H1 (cell line): ENCODE data around the gene ZBTB48. TPM values are rescaled to one million over a fixed set of nuclear protein-coding genes. Genes with fewer than 3 reads are reported as not detected.
A peak's percentile ranks its signal among the peaks of the same experiment; 100 is the strongest.

ENCODE experiments used
- ASH2L ChIP-seq: fragments of 200-600, 300-600 bp; sonication (generic); IDR thresholded peaks from one replicate; pipeline ENCODE4 v1.7.1; 2017; ENCODE audit warnings: low read length
- CEBPB ChIP-seq: IDR thresholded peaks from 2 replicates; pipeline ENCODE4 v1.6.1; 2012; ENCODE audit warnings: low read depth, low read length
- CREB1 ChIP-seq: IDR thresholded peaks from 2 replicates; pipeline ENCODE4 v1.6.1; 2012; ENCODE audit warnings: inconsistent platforms
- CTCF ChIP-seq, 3 experiments: IDR thresholded peaks; 1 replicate in 2 of 3; 2 replicates in 1 of 3; pipeline versions ENCODE4 v1.5.1 to v1.6.1; 2011; ENCODE audit warnings: low read length in 3 of 3, mild to moderate bottlenecking in 3 of 3, inconsistent platforms in 2 of 3, low read depth in 1 of 3, moderate library complexity in 1 of 3; ENCODE audit not compliant: insufficient read depth in 1 of 3; ENCODE audit errors: control extremely low read depth in 1 of 3
- NANOG ChIP-seq: IDR thresholded peaks from 2 replicates; pipeline ENCODE4 v1.6.1; 2011; ENCODE audit warnings: low read length, low read depth, mild to moderate bottlenecking, inconsistent platforms; ENCODE audit not compliant: insufficient read depth, poor library complexity, severe bottlenecking
- POLR2A ChIP-seq, 2 experiments: IDR thresholded peaks; 1 replicate in 1 of 2; 2 replicates in 1 of 2; pipeline ENCODE4 v1.6.1; 2011; ENCODE audit warnings: low read depth in 2 of 2, low read length in 2 of 2, mild to moderate bottlenecking in 2 of 2; ENCODE audit errors: control extremely low read depth in 1 of 2
- POLR2AphosphoS5 ChIP-seq: IDR thresholded peaks from 2 replicates; pipeline ENCODE4 v1.6.1; 2011; ENCODE audit warnings: low read depth, low read length
- RBBP5 ChIP-seq: IDR thresholded peaks from 2 replicates; pipeline ENCODE4 v1.7.1; 2012; ENCODE audit warnings: low read depth, mild to moderate bottlenecking, inconsistent platforms, low read length, moderate library complexity, borderline replicate concordance
- SP1 ChIP-seq: IDR thresholded peaks from 2 replicates; pipeline ENCODE4 v1.6.1; 2011; ENCODE audit warnings: low read depth, low read length
- TBP ChIP-seq: IDR thresholded peaks from 2 replicates; pipeline ENCODE4 v1.6.1; 2011; ENCODE audit warnings: low read depth, low read length, improper control_type of control experiment
- TCF12 ChIP-seq: IDR thresholded peaks from 2 replicates; pipeline ENCODE4 v1.6.1; 2011; ENCODE audit warnings: low read depth, mild to moderate bottlenecking, low read length
- polyA plus RNA-seq, 7 experiments: library from polyadenylated mRNA; depleted of rRNA in 3 of 7; stranded (reverse) in 5 of 7; unstranded in 2 of 7; fragments of >200 nt in 5 of 7; fragments of 200-250 nt in 2 of 7; gene quantifications; 1 replicate in 5 of 7; 2 replicates in 1 of 7; 4 replicates in 1 of 7; pipeline versions ENCODE4 v1.2.1 to v1.2.3, GENCODE V29; 2011 to 2013; ENCODE audit warnings: missing spikeins in 2 of 7, mixed read lengths in 2 of 7
- total RNA-seq: library from RNA; stranded (reverse); fragmentation: NEBNext Ultra II Directional; extraction: Animal tissue kit (Norgen Biotek cat#: 25700); gene quantifications from 2 replicates; pipeline ENCODE4 v1.2.1, GENCODE V29; 2021

The ZBTB48 gene
- total and polyA plus RNA-seq, 2 of the 8 experiments (the other 6 are each of a cell fraction or from before 2014, with no cell fraction given), result 28.2 to 28.8 TPM

- TF ChIP-seq CTCF (IDR thresholded peaks at IDR 0.05; ENCODE audit: control extremely low read depth in 1 of 3, insufficient read depth in 1 of 3, low read depth in 1 of 3, low read length in 3 of 3) (no peak; a peak in 1 of 4 replicates), TCF12 (no peak), RBBP5 (peak; percentile 74), ASH2L (peak; percentile 79), TBP (peak; percentile 58; the same call in 1 of the 2 replicates), NANOG (no peak), SP1 (0 out of 2 replicates have a peak, but pooled peaks have one; percentile 55), CEBPB (no peak), POLR2AphosphoS5 (peak; percentile 88), CREB1 (peak; percentile 94), POLR2A (IDR thresholded peaks at IDR 0.05; ENCODE audit: control extremely low read depth in 1 of 2, low read depth in 2 of 2, low read length in 2 of 2) (peak in 1 of 2 experiments; percentile 92; a peak in 2 of 3 replicates)
Observed at GRCh38 chr1:6579374-6580118, at the start of gene ZBTB48 (continued).
